ENCODE data around the gene GPX8.
A peak's percentile ranks its signal among the peaks of the same experiment; 100 is the strongest.

- TF ChIP-seq PKNOX1 (IDR thresholded peaks at IDR 0.05) = no peak
- no peak for TF ChIP-seq L3MBTL2 (conservative IDR thresholded peaks at IDR 0.05)
- no peak for TF ChIP-seq FOXA1 (IDR thresholded peaks at IDR 0.05)
- 0 out of 2 replicates have a peak, but pooled peaks have one; percentile 8 for TF ChIP-seq ZNF384 (IDR thresholded peaks at IDR 0.05)
- no peak for TF ChIP-seq TARDBP (IDR thresholded peaks at IDR 0.05)
- TF ChIP-seq BHLHE40 (IDR thresholded peaks at IDR 0.05; ENCODE audit: borderline replicate concordance) = no peak
- no peak for TF ChIP-seq CTBP1 (IDR thresholded peaks at IDR 0.05; ENCODE audit: borderline replicate concordance)
These were observed at the start of gene GPX8 for GRCh38 chr5:55159763-55160492.

Data from HEK293T (cell line).